ENCODE results near the gene RIC8A. TPM values are rescaled to one million over a fixed set of nuclear protein-coding genes. Genes with fewer than 3 reads are reported as not detected.
A peak's percentile ranks its signal among the peaks of the same experiment; 100 is the strongest.

RIC8A gene
- total RNA-seq, 1 experiment from 2014 or later = 129 TPM

- no peak overlapping the region for H3K27ac ChIP-seq
Observed at GRCh38 chr11:235180-235579, 27.7 kb downstream of the RIC8A start.

GRCh38 chr11:235609-235996 lies 28.1 kb downstream of the RIC8A start:
- Histone ChIP-seq H4K20me1 (ENCODE audit: insufficient read depth) (peaks cover 5% of the 10 kb centered on the region; the same call in 1 of the 2 replicates), H3K27me3 (ENCODE audit: insufficient read depth, low read depth) (no peaks in the 10 kb centered on the region), H3F3A (ENCODE audit: insufficient read depth, low read depth) (peaks cover 8% of the 10 kb centered on the region; the same call in 1 of the 2 replicates), H3K9me3 (ENCODE audit: insufficient read depth, low read depth) (no peaks in the 10 kb centered on the region), H3K4me3 (peak overlapping the region; percentile 62), H3K9me2 (ENCODE audit: insufficient read depth) (no peaks in the 10 kb centered on the region), H3K27ac (no peak overlapping the region), H3K4me1 (replicated peaks; ENCODE audit: insufficient read depth) (peaks cover 9% of the 10 kb centered on the region), H3K79me2 (ENCODE audit: low read depth) (peaks cover 31% of the 10 kb centered on the region), H3K36me3 (ENCODE audit: low read depth) (no peaks in the 10 kb centered on the region), H3K4me2 (peak overlapping the region; percentile 90), H2AFZ (peak overlapping the region; percentile 91)
- no peak for DNase-seq
- POLR2A ChIA-PET (ENCODE audit: unreplicated experiment) = interaction anchor here (0.6 kb wide), 1 partner anchor 112 kb away, joined by 6 read pairs; no protein-coding TSS in a partner anchor
- BruUV-seq (replicated peaks) = no TSS peak
- CTCF ChIA-PET = no interaction called here
- intact Hi-C loops (cut with micrococcal nuclease; ENCODE audit: unreplicated experiment) = no loop called here
- TF ChIP-seq EZH2 (IDR thresholded peaks at IDR 0.05; ENCODE audit: low read depth) (no peak), CTCF (conservative IDR thresholded peaks at IDR 0.05) (no peak)

More at GRCh38 chr11:235180-235579, 27.7 kb downstream of the RIC8A start:
- CTCF ChIA-PET = no interaction called here
- H3F3A ChIP-seq (ENCODE audit: insufficient read depth, low read depth) = peaks cover 8% of the 10 kb centered on the region; the same call in 1 of the 2 replicates
- peaks cover 5% of the 10 kb centered on the region; the same call in 1 of the 2 replicates for H4K20me1 ChIP-seq (ENCODE audit: insufficient read depth)
- intact Hi-C loops (cut with micrococcal nuclease; ENCODE audit: unreplicated experiment) = no loop called here
- POLR2A ChIA-PET (ENCODE audit: unreplicated experiment) = interaction anchor here (0.6 kb wide), 1 partner anchor 112 kb away, joined by 6 read pairs; no protein-coding TSS in a partner anchor
- H3K4me2 ChIP-seq = peak overlapping the region; percentile 90
- peaks cover 31% of the 10 kb centered on the region for H3K79me2 ChIP-seq (ENCODE audit: low read depth)
- no peak for DNase-seq
- no peaks in the 10 kb centered on the region for H3K9me2 ChIP-seq (ENCODE audit: insufficient read depth)
- H3K27me3 ChIP-seq (ENCODE audit: insufficient read depth, low read depth) = no peaks in the 10 kb centered on the region
- no peak overlapping the region; the same call in 1 of the 2 replicates for H2AFZ ChIP-seq
- TF ChIP-seq CTCF (conservative IDR thresholded peaks at IDR 0.05) = no peak
- TF ChIP-seq EZH2 (IDR thresholded peaks at IDR 0.05; ENCODE audit: low read depth) = no peak
- peaks cover 9% of the 10 kb centered on the region for H3K4me1 ChIP-seq (replicated peaks; ENCODE audit: insufficient read depth)
- no peaks in the 10 kb centered on the region for H3K9me3 ChIP-seq (ENCODE audit: insufficient read depth, low read depth)
- H3K36me3 ChIP-seq (ENCODE audit: low read depth) = no peaks in the 10 kb centered on the region
- no TSS peak for BruUV-seq (replicated peaks)
- peak overlapping the region; percentile 62; the same call in 1 of the 2 replicates for H3K4me3 ChIP-seq

GRCh38 chr11:235997-236773 lies 28.7 kb downstream of the RIC8A start, which contains the start of gene SIRT3:
TSS of gene SIRT3 (minus strand) at chr11:236342. CDS start at chr11:236328, 14 bp downstream.
- Histone ChIP-seq H3K79me2 (ENCODE audit: low read depth) (peaks cover 34% of the 10 kb centered on the region), H3K9me2 (ENCODE audit: insufficient read depth) (no peaks in the 10 kb centered on the region), H3K4me1 (replicated peaks; ENCODE audit: insufficient read depth) (peaks cover 9% of the 10 kb centered on the region), H3F3A (ENCODE audit: insufficient read depth, low read depth) (peaks cover 8% of the 10 kb centered on the region; the same call in 1 of the 2 replicates), H2AFZ (peak within 1 kb of the TSS; percentile 97), H3K36me3 (ENCODE audit: low read depth) (no peaks in the 10 kb centered on the region), H3K4me2 (peak within 1 kb of the TSS; percentile 94), H4K20me1 (ENCODE audit: insufficient read depth) (peaks cover 9% of the 10 kb centered on the region; the same call in 1 of the 2 replicates), H3K9me3 (ENCODE audit: insufficient read depth, low read depth) (no peaks in the 10 kb centered on the region), H3K27me3 (ENCODE audit: insufficient read depth, low read depth) (no peaks in the 10 kb centered on the region), H3K4me3 (peak within 1 kb of the TSS; percentile 65), H3K27ac (peak within 1 kb of the TSS; percentile 66)
- ChIA-PET CTCF (interaction anchor here (0.7 kb wide), 1 partner anchor 76 kb away, joined by 13 read pairs; no protein-coding TSS in a partner anchor), POLR2A (ENCODE audit: unreplicated experiment) (interaction anchor here (0.6 kb wide), 1 partner anchor 21 kb away, joined by 16 read pairs; no protein-coding TSS in a partner anchor)
- intact Hi-C loops (cut with micrococcal nuclease; ENCODE audit: unreplicated experiment) = loop anchor here (1.0 kb wide), 1 partner anchor 29 kb away; the partner anchor contains the start of genes BET1L and RIC8A
- no TSS peak for BruUV-seq (replicated peaks)
- peak; percentile 39 to 84 for DNase-seq
- TF ChIP-seq CTCF (conservative IDR thresholded peaks at IDR 0.05) (no peak; the same call in 1 of the 2 replicates), EZH2 (IDR thresholded peaks at IDR 0.05; ENCODE audit: low read depth) (no peak)

Measured in PC-9 (cell line).